Esophagus muscularis mucosa (tissue), 3 donors: Measurements from ENCODE around the gene COPB2.

ENCODE experiments used
- EP300 ChIP-seq: sonication (generic); formaldehyde crosslinking; IDR thresholded peaks from one replicate; pipeline ENCODE4 v1.6.1; 2017; ENCODE audit warnings: antibody characterized with exemption
- POLR2A ChIP-seq: fragments of 450-650 bp; IDR thresholded peaks from one replicate; pipeline ENCODE4 v1.6.1; 2017; ENCODE audit warnings: antibody characterized with exemption, moderate library complexity, mild to moderate bottlenecking, low read depth
- POLR2AphosphoS5 ChIP-seq, 2 donors: sonication (generic); formaldehyde crosslinking; IDR thresholded peaks; one replicate each; pipeline ENCODE4 v1.6.1; 2017; ENCODE audit warnings: antibody characterized with exemption in 2 of 2

DNA sequence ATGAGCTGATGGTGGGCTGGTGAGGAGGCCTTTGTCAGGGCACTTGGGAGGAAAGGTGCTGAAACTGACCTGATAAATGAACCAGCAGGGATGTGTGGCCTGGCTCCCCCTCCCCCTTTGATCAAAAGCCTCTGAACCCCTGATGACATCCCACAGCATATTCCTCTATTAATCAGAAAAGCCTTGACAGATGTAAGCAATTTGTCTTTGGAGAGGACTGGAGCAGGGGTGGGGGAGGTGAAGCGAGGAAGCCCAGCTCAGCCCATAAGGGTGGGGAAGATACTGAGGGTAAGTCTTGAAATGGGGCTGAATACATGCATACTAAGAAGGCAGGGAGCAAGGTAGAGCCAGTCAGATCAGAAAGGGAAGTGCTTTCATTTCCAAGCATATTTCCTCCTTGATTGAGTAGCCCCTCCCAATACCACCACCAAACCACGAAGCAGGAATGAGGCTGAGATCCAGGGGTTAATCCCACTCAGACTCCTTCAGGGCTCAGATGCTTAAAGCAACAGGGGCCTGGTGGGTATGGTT lies 80.3 kb downstream of the COPB2 start:
- no peak for TF ChIP-seq POLR2AphosphoS5 (IDR thresholded peaks at IDR 0.05)
- no peak for TF ChIP-seq EP300
- no peak for TF ChIP-seq POLR2A
